Neural progenitor cell (in vitro differentiated cells): ENCODE measurements around the gene SCUBE3. TPM values are rescaled to one million over a fixed set of nuclear protein-coding genes. Genes with fewer than 3 reads are reported as not detected.

Source experiments
- DNase-seq: peaks from one replicate; pipeline ENCODE4 v3.0.0-alpha.2; 2016; ENCODE audit warnings: low spot score
- H2AFZ ChIP-seq: fragments of 200-600 bp; sonication (generic); replicated peaks from 2 replicates; pipeline ENCODE4 v1.6.1; 2016; ENCODE audit warnings: antibody characterized with exemption
- H3F3A ChIP-seq: fragments of 200-600 bp; sonication (generic); 2 replicates; pipeline ENCODE4 v1.6.1; 2016; ENCODE audit warnings: antibody characterized with exemption, low read depth
- H3K27ac ChIP-seq: fragments of 200-600 bp; sonication (generic); 2 replicates; pipeline ENCODE4 v1.5.1; 2016; ENCODE audit warnings: mild to moderate bottlenecking
- H3K27me3 ChIP-seq: fragments of 200-600 bp; sonication (generic); 2 replicates; pipeline ENCODE4 v1.6.1; 2016; ENCODE audit warnings: mild to moderate bottlenecking, moderate library complexity
- H3K36me3 ChIP-seq: fragments of 200-600 bp; sonication (generic); 2 replicates; pipeline ENCODE4 v1.5.1; 2016
- H3K4me1 ChIP-seq: fragments of 200-600 bp; sonication (generic); 2 replicates; pipeline ENCODE4 v1.6.1; 2016; ENCODE audit warnings: mixed run types
- H3K4me2 ChIP-seq: fragments of 200-600 bp; sonication (generic); 2 replicates; pipeline ENCODE4 v1.6.1; 2016
- H3K4me3 ChIP-seq: fragments of 200-600 bp; sonication (generic); 2 replicates; pipeline ENCODE4 v1.5.1; 2016
- H3K79me2 ChIP-seq: fragments of 200-600 bp; sonication (generic); 2 replicates; pipeline ENCODE4 v1.6.1; 2016; ENCODE audit warnings: low read depth
- H3K9ac ChIP-seq: fragments of 200-600 bp; sonication (generic); 2 replicates; pipeline ENCODE4 v1.6.1; 2016
- H3K9me3 ChIP-seq: fragments of 200-600 bp; sonication (generic); 2 replicates; pipeline ENCODE4 v1.5.1; 2016; ENCODE audit warnings: low read depth
- H4K20me1 ChIP-seq: fragments of 200-600 bp; sonication (generic); 2 replicates; pipeline ENCODE4 v1.6.1; 2016; ENCODE audit warnings: low read depth
- H3K27ac Mint-ChIP-seq: 3 replicates; pipeline ENCODE4 v1.8.0; 2021; ENCODE audit warnings: mixed read lengths
- H3K27me3 Mint-ChIP-seq: 2 replicates; pipeline ENCODE4 v1.8.0; 2022; ENCODE audit warnings: low read depth, mild to moderate bottlenecking, inconsistent platforms, moderate library complexity, mixed read lengths; ENCODE audit not compliant: insufficient read depth
- H3K36me3 Mint-ChIP-seq: 3 replicates; pipeline ENCODE4 v1.8.0; 2021; ENCODE audit warnings: mixed read lengths
- H3K4me1 Mint-ChIP-seq: 3 replicates; pipeline ENCODE4 v1.8.0; 2021; ENCODE audit warnings: mixed read lengths
- H3K4me3 Mint-ChIP-seq: 3 replicates; pipeline ENCODE4 v1.8.0; 2021; ENCODE audit warnings: mild to moderate bottlenecking, moderate library complexity, mixed read lengths
- H3K9me3 Mint-ChIP-seq: 3 replicates; pipeline ENCODE4 v1.8.0; 2020; ENCODE audit warnings: mixed read lengths
- EZH2 ChIP-seq: fragments of 200-600 bp; sonication (generic); IDR thresholded peaks from 2 replicates; pipeline ENCODE4 v1.6.1; 2017; ENCODE audit warnings: antibody characterized with exemption, mild to moderate bottlenecking, moderate library complexity
- EZH2phosphoT487 ChIP-seq: fragments of 200-600 bp; sonication (generic); IDR thresholded peaks from 2 replicates; pipeline ENCODE4 v1.6.1; 2017; ENCODE audit warnings: antibody characterized with exemption
- total RNA-seq: library from RNA; depleted of rRNA; stranded (reverse); fragments of >200 nt; gene quantifications from 2 replicates; pipeline ENCODE4 v1.2.3, GENCODE V29; 2015; ENCODE audit warnings: low replicate concordance
- TF ChIP-seq, protein P1 (sequence below): fragments of 200-600 bp; sonication (generic); IDR thresholded peaks from 2 replicates; pipeline ENCODE4 v1.5.1; 2017; ENCODE audit warnings: antibody characterized with exemption, mild to moderate bottlenecking

Gene SCUBE3
- total RNA-seq, 1 donor from 2014 or later, result 11.4 TPM

DNA sequence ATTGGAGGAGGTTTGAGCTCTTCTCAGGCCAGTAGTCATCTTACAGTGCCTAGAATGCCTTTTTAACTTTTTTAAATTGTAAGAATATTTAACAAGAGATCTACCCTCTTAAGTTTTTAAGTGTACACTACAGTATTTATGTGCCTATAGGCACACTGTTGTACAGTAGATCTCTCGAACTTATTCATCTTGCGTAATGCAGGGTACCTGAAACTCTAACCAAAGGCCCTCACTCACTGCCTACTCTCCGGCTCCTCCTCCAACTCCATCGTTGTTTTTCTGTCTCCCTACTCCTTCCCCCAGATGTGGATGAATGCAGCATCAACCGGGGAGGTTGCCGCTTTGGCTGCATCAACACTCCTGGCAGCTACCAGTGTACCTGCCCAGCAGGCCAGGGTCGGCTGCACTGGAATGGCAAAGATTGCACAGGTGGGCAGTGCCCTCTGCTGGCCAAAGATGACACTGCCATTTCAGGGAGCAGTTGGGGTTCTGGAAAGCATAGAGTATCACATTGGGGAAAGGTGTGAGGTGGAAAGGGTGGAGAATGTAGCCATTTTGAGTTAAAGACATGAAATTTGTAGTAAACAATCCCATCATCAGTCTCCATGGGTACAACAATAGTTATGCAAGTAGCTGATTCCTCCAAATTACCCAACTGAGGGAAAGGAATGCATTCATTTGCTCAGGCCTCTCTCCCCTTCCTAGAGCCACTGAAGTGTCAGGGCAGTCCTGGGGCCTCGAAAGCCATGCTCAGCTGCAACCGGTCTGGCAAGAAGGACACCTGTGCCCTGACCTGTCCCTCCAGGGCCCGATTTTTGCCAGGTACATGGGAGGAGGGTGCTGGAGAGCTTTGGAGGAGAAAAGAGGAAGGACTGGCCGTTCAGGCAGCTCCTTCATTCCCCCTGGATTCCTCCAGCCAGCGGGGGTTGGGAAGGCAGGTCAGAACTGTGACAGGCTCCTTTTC lies 27.4 kb downstream of the SCUBE3 start:
- no peak overlapping the region for H2AFZ ChIP-seq
- no peaks in the 10 kb centered on the region for H3K36me3 ChIP-seq
- no peak overlapping the region for H3K9ac ChIP-seq
- H4K20me1 ChIP-seq, result peaks cover 63% of the 10 kb centered on the region
- no peaks in the 10 kb centered on the region for H3K9me3 Mint-ChIP-seq
- H3K27me3 Mint-ChIP-seq, result no peaks in the 10 kb centered on the region
- TF ChIP-seq EZH2, result no peak
- TF ChIP-seq, protein P1, sequence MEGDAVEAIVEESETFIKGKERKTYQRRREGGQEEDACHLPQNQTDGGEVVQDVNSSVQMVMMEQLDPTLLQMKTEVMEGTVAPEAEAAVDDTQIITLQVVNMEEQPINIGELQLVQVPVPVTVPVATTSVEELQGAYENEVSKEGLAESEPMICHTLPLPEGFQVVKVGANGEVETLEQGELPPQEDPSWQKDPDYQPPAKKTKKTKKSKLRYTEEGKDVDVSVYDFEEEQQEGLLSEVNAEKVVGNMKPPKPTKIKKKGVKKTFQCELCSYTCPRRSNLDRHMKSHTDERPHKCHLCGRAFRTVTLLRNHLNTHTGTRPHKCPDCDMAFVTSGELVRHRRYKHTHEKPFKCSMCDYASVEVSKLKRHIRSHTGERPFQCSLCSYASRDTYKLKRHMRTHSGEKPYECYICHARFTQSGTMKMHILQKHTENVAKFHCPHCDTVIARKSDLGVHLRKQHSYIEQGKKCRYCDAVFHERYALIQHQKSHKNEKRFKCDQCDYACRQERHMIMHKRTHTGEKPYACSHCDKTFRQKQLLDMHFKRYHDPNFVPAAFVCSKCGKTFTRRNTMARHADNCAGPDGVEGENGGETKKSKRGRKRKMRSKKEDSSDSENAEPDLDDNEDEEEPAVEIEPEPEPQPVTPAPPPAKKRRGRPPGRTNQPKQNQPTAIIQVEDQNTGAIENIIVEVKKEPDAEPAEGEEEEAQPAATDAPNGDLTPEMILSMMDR, result peak; percentile 99
- H3K79me2 ChIP-seq, result no peaks in the 10 kb centered on the region
- H3K4me1 Mint-ChIP-seq, result peaks cover 31% of the 10 kb centered on the region
- no peaks in the 10 kb centered on the region for H3K27me3 ChIP-seq
- H3K27ac Mint-ChIP-seq, result no peak overlapping the region
- no peak overlapping the region for H3K4me3 Mint-ChIP-seq
- no peak overlapping the region for H3K27ac ChIP-seq
- H3K9me3 ChIP-seq, result no peaks in the 10 kb centered on the region
- peaks cover 8% of the 10 kb centered on the region for H3F3A ChIP-seq
- no peak overlapping the region for H3K4me2 ChIP-seq
- peaks cover 26% of the 10 kb centered on the region for H3K4me1 ChIP-seq
- H3K4me3 ChIP-seq, result no peak overlapping the region
- peak; percentile 82 for DNase-seq
- peaks cover 35% of the 10 kb centered on the region for H3K36me3 Mint-ChIP-seq

GRCh38 chr6:35242486-35242885 lies 28.7 kb downstream of the SCUBE3 start:
- H3K36me3 ChIP-seq, result no peaks in the 10 kb centered on the region
- peaks cover 2% of the 10 kb centered on the region for H3K27me3 Mint-ChIP-seq

GRCh38 chr6:35242906-35243305 lies 29.1 kb downstream of the SCUBE3 start:
- Histone ChIP-seq H3K27me3 (no peaks in the 10 kb centered on the region), H3F3A (no peaks in the 10 kb centered on the region), H3K4me1 (peaks cover 10% of the 10 kb centered on the region), H3K79me2 (no peaks in the 10 kb centered on the region), H2AFZ (no peak overlapping the region), H3K36me3 (no peaks in the 10 kb centered on the region), H3K9ac (no peak overlapping the region), H3K9me3 (no peaks in the 10 kb centered on the region), H3K4me2 (no peak overlapping the region), H4K20me1 (peaks cover 55% of the 10 kb centered on the region), H3K4me3 (no peak overlapping the region), H3K27ac (no peak overlapping the region)
- Mint-ChIP-seq H3K4me1 (peaks cover 26% of the 10 kb centered on the region), H3K9me3 (no peaks in the 10 kb centered on the region), H3K4me3 (no peak overlapping the region), H3K36me3 (peaks cover 27% of the 10 kb centered on the region), H3K27ac (no peak overlapping the region), H3K27me3 (peaks cover 2% of the 10 kb centered on the region)
- DNase-seq, result no peak
- TF ChIP-seq EZH2 (no peak), EZH2phosphoT487 (no peak)
- TF ChIP-seq, protein P1, result no peak

More at GRCh38 chr6:35242486-35242885, 28.7 kb downstream of the SCUBE3 start:
- Histone ChIP-seq H3F3A (no peaks in the 10 kb centered on the region), H2AFZ (no peak overlapping the region), H4K20me1 (peaks cover 56% of the 10 kb centered on the region), H3K27me3 (no peaks in the 10 kb centered on the region), H3K4me3 (no peak overlapping the region), H3K4me2 (no peak overlapping the region), H3K27ac (no peak overlapping the region), H3K9me3 (no peaks in the 10 kb centered on the region), H3K79me2 (no peaks in the 10 kb centered on the region), H3K4me1 (peaks cover 14% of the 10 kb centered on the region), H3K9ac (no peak overlapping the region)
- TF ChIP-seq, protein P1, result no peak
- TF ChIP-seq EZH2 (no peak), EZH2phosphoT487 (no peak)
- H3K4me3 Mint-ChIP-seq, result no peak overlapping the region
- DNase-seq, result no peak
- no peaks in the 10 kb centered on the region for H3K9me3 Mint-ChIP-seq
- H3K27ac Mint-ChIP-seq, result no peak overlapping the region
- H3K36me3 Mint-ChIP-seq, result peaks cover 27% of the 10 kb centered on the region
- H3K4me1 Mint-ChIP-seq, result peaks cover 26% of the 10 kb centered on the region
